Fibroblast of skin of right biceps (primary cell): ENCODE results near the gene TLN1.
A peak's percentile ranks its signal among the peaks of the same experiment; 100 is the strongest.

ENCODE experiments used
- DNase-seq: peaks from one replicate; pipeline ENCODE4 v3.0.0-alpha.2; 2013

The TLN1 gene

GRCh38 chr9:35729101-35729500, 2.9 kb downstream of the TLN1 start:
- DNase-seq, result no peak

- DNase-seq, result peak; percentile 96
Measured at GRCh38 chr9:35728041-35728971, 3.7 kb downstream of the TLN1 start.

- no peak for DNase-seq
Measured at GRCh38 chr9:35727676-35728040, 4.3 kb downstream of the TLN1 start.

DNA sequence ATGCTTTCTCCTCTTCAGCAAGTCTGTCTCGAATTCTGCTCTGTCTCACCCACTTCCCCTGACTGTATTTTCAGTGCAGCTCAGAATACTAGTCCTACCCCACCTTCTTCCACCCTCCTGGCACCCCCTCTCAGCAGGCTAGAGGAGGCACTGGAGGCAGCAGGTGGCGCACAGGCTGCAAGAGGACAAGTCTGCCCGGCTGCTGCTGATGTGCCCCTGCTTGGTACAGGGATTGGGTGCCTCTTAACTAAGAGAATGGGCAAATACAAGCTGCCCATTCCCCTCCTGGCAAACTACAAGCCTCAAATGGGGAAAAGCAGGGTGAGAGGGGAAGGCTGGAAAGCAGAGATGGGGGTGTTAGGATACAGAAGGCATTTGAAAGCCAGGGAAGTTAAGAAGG, 5.1 kb downstream of the TLN1 start:
- peak; percentile 32 for DNase-seq

DNA sequence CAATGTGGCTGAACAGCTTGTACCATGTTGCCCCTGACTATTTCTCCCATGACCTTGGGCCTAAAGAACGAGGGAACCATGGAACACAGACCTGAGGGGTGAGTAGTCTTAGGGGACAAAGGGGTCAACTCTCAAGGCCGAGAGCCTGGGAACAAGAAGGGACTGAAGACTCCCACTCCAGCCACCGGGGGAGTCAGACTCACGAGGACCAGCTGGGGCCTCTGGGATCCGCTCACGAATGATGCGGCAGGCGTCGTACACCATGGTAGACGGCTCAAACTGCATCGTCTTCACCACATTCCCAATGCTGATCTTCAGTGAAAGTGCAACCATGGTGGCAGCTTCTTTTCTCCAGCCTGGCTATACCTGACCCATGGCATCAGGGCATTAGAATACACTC, 6.6 kb downstream of the TLN1 start:
- no peak for DNase-seq

- DNase-seq, result no peak
Measured at GRCh38 chr9:35723908-35724307, 8.1 kb downstream of the TLN1 start.

DNA sequence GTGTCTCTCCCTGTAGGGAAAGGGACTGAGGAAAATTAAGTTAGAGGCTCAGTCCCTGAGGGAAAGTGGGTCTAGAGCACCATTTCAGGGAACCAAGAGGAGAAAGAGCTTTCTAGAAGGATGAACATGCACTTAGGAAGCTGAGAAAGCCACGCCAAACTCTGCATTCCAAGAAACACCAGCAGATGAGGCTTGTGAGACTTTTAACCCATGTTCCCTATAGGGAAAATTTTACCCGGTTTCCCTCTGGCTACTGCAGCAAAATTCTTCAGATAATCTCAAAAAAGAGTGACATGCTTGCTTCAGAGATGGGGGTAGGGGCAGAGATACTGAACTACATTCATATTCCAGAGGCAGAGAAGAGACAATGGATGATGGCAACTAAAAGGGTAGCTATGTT, 8.6 kb downstream of the TLN1 start:
- DNase-seq, result no peak

GRCh38 chr9:35719546-35719945, 12.4 kb downstream of the TLN1 start:
- DNase-seq, result no peak

DNA sequence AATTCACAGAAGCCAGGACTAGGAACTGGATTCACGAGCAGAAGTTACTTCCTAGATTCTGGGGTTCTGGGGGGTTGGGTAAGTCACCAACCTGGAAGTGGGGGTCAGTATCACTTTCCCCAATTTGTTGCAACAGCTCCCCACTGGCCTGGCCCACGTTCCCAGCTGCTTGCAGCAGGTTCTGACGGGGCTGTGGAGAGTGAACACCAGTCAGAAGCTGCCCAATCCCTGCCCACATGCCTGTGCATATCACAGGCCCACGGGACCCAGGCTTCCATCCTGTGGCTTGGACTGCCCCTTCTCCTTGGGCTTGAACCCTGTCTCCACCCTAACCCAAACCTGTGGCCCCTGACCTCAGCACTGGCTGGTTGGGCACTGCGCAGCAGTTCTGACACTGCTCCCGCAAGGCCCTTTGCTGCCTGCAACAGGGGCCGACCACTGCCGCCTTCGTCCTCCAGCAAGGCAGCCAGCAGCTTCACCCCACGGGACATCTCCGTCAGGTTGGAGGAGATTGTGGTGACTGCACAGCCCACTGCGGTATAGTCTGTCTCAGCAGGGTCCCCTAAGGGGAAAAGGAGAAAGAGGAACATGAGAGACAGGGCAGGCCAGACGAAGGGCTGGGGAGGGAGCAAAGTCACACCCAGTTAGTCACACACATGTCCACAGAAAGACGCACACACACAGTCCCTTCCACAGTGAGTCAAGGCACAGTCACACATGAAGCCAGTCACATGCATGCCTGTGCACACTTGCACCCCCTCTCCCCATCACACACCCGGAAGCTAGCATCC, 13.1 kb downstream of the TLN1 start:
- no peak for DNase-seq

- DNase-seq, result no peak
Measured at GRCh38 chr9:35717132-35717870, 14.7 kb downstream of the TLN1 start.

- no peak for DNase-seq
Measured at GRCh38 chr9:35716230-35716629, 15.8 kb downstream of the TLN1 start.

- DNase-seq, result no peak
Measured at GRCh38 chr9:35714579-35715252, 17.3 kb downstream of the TLN1 start.

GRCh38 chr9:35714123-35714522, 17.9 kb downstream of the TLN1 start:
- no peak for DNase-seq

- no peak for DNase-seq
Measured at GRCh38 chr9:35713578-35713977, 18.4 kb downstream of the TLN1 start.

DNA sequence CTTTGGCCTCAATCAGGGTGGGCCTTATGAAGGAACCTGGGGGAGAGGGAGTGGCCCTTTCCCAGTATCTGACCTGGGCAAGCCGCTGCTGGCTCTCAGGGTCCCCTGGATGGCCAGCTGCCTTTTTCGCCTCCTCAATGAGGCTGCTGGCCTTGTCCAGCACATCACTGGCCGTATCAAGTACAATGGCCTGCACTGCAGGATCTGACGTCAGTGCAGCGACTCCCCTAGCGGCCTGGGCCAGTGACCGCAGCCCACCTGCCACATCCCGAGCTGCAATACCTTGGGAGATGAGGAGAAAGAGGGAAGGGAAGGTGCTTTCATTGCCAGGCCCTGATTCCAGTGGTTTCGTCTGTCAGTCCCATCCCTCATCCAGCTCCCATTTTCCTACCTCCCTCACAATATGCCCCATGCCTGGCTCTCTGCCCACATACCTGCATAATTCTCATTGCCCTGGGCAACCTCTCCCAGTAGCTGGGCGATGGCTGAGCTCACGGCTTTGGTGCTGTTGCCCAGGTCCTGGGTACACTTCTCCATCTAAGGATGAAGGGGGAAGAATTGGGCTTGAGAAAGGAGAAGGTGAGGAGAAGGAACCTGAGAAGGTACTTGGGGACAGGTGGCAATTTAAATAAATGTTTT, 19.1 kb downstream of the TLN1 start:
- DNase-seq, result no peak

- DNase-seq, result no peak
Measured at GRCh38 chr9:35711501-35712428, 20.2 kb downstream of the TLN1 start.

- DNase-seq, result no peak
Measured at GRCh38 chr9:35710818-35711500, 21.0 kb downstream of the TLN1 start.

DNA sequence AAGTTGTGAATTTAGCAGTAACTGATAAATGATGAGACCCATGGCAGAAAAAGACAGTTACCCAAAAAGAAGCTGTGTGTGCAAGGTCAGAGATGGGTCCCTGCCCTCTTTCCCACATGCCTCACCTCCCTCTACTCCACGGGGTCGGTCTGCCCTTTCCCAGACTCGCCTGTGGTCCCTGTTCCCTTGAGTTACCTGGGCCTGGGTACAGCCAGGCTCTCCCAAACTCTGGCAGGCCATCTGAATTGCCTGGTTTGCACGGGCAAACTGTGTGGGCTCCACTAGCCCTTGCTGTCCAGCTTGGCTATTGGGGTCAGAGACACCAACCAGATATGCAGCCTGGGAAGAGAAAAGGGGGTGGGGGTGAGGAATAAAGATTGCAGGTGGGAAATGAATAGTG, 23.8 kb downstream of the TLN1 start:
- DNase-seq, result no peak

- DNase-seq, result no peak
Measured at GRCh38 chr9:35706951-35707350, 25.0 kb downstream of the TLN1 start.

GRCh38 chr9:35705836-35706430, 26.1 kb downstream of the TLN1 start:
- DNase-seq, result no peak
